VCaP (cell line): ENCODE measurements around the gene TLR10.
A peak's percentile ranks its signal among the peaks of the same experiment; 100 is the strongest.

Experiments used
- H3K27ac ChIP-seq: fragments of 450-650 bp; 2 replicates; pipeline ENCODE4 v1.5.1; 2017
- TF ChIP-seq, protein P1 (sequence below): fragments of 450-650 bp; conservative IDR thresholded peaks from 2 replicates; pipeline ENCODE4 v1.5.1; 2017; ENCODE audit warnings: mild to moderate bottlenecking, moderate library complexity

Gene TLR10

DNA sequence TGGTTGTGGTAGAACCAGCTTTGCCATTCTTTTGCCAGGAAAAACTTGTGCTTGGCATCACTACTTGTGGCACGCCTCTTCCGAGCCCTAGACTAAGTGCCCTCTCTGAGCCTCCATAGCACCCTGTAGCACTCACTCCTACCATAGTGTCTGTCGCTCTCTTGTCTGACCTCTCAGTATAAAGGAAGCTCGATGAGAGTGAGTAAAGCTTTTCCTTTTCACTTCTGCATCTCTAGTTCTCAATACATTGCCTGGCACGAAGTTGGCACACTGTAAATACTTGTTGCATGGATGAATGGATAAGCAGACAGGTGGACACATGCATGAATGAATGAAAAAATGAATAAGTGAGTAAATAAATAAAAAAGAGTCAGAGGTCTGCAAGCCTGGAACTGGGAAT lies 48.3 kb downstream of the TLR10 start:
- H3K27ac ChIP-seq = no peak overlapping the region
- TF ChIP-seq, protein P1, sequence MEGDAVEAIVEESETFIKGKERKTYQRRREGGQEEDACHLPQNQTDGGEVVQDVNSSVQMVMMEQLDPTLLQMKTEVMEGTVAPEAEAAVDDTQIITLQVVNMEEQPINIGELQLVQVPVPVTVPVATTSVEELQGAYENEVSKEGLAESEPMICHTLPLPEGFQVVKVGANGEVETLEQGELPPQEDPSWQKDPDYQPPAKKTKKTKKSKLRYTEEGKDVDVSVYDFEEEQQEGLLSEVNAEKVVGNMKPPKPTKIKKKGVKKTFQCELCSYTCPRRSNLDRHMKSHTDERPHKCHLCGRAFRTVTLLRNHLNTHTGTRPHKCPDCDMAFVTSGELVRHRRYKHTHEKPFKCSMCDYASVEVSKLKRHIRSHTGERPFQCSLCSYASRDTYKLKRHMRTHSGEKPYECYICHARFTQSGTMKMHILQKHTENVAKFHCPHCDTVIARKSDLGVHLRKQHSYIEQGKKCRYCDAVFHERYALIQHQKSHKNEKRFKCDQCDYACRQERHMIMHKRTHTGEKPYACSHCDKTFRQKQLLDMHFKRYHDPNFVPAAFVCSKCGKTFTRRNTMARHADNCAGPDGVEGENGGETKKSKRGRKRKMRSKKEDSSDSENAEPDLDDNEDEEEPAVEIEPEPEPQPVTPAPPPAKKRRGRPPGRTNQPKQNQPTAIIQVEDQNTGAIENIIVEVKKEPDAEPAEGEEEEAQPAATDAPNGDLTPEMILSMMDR = no peak

DNA sequence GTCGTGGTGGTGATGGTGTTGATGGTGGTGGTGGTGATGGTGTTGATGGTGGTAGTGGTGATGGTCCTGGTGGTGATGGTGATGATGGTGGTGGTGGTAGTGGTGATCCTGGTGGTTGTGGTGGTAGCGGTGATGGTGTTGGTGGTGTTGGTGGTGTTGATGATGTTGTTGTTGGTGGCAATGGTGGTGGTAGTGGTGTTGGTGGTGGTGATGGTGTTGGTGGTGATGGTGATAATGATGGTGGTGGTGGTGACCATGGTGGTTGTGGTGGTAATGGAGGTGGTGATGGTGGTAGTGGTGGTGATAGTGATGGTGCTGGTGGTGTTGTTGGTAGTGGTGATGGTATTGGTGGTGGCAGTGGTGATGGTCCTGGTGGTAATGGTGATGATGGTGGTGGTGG lies 49.1 kb downstream of the TLR10 start:
- TF ChIP-seq, protein P1 = no peak
- no peak overlapping the region for H3K27ac ChIP-seq

DNA sequence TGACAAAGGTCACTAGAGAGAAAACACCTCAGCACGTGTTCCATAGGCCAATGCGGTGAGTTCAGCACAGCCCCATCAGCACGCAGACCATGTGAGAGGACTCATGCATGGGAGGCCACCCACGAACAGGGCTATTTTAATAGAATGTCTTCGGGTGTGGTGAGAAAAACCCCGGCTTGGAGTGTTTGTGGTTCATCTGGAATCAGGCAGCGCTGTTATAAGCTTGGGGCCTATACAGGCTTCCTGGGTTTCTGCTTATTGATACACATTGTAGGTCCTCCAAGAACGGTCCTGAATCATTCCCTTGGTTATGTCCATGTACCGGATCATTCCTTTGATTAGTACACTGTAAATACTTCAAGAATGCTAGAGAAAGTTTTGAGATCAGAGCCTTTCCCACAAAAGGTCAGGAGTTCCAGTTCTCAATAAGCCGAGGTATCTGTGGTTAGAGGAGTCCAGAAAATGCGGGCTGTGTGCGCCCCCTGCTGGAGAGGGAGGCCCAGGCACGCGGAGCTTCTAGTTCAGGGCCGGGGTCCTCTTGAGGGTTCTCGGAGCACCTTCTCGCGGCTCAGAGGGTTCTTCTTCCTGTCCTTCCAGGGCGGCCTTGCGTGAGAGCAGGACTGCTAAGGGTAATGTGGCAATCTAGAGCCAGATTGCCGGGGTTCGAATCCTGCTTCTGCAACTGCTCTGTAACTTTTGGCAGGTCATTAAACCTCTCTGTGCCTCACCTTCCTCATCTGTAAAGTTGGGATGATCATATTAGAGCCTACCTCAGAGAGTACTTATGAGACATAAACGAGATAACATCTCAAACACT lies 51.8 kb downstream of the TLR10 start:
- no peak overlapping the region; the same call in 1 of the 2 replicates for H3K27ac ChIP-seq
- TF ChIP-seq, protein P1 = peak; percentile 96

DNA sequence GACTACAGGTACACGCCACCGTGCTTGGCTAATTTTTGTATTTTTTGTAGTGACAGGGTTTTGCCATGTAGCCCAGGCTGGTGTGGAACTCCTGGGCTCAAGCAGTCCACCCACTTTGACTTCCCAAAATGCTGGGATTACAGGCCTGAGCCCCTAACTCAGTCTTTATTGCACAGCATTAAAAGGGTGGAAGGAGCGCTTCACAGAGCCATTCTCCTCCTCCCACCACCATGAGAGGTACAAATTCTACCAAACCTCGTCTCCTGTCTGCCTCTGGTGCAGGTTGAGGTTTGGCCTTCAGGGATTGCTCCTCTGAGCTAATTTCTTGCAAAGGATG lies 52.3 kb downstream of the TLR10 start:
- no peak overlapping the region; the same call in 1 of the 2 replicates for H3K27ac ChIP-seq
- TF ChIP-seq, protein P1 = no peak

GRCh38 chr4:38728631-38729141 lies 54.1 kb downstream of the TLR10 start:
- peak overlapping the region; percentile 53 for H3K27ac ChIP-seq
- TF ChIP-seq, protein P1 = peak; percentile 73

DNA sequence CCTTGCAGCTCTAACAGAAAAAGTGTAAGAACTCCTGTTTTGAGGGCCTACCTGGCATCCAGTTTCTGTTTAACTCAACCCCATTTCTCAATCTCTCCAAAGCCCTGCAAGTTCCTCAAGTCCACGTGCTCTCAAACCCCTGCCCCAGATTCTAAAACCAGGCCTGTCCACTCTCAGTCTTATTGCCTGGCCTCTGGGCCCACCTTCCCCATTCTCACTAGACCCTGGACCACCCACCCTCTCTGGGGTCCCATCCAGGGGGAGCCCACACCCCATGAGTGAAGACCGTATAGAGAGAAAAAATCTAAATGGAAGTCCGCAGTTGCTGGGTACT lies 58.3 kb downstream of the TLR10 start:
- no peak overlapping the region for H3K27ac ChIP-seq
- TF ChIP-seq, protein P1 = no peak

- TF ChIP-seq, protein P1 = no peak
- peak overlapping the region; percentile 5; the same call in 1 of the 2 replicates for H3K27ac ChIP-seq
Measured at GRCh38 chr4:38723726-38724474, 58.9 kb downstream of the TLR10 start.
